ENCODE measurements around the gene GFI1B. TPM values are rescaled to one million over a fixed set of nuclear protein-coding genes. Genes with fewer than 3 reads are reported as not detected.

The GFI1B gene
- total and polyA plus RNA-seq, 4 donors = 0.30 to 1.1 (median 0.46) TPM

- peaks cover 25% of the 10 kb centered on the region for H3K4me1 ChIP-seq (ENCODE audit: control insufficient read depth, insufficient read depth, low read length)
- 41% methylated on average over 5 of the region's 5 CpGs for WGBS (ENCODE audit: insufficient coverage)
- H3K4me3 ChIP-seq (ENCODE audit: low read depth, low read length) = no peak overlapping the region
Observed at GRCh38 chr9:133027134-133027533, 48.6 kb downstream of the GFI1B start.

GRCh38 chr9:133028221-133028620 is 49.7 kb downstream of the GFI1B start:
- no peak overlapping the region for H3K4me3 ChIP-seq (ENCODE audit: low read depth, low read length)
- no peak for DNase-seq (ENCODE audit: low read depth in 4 of 6, low spot score in 6 of 6)
- 62% methylated on average over 3 of the region's 3 CpGs for WGBS (ENCODE audit: insufficient coverage)
- H3K4me1 ChIP-seq (ENCODE audit: control insufficient read depth, insufficient read depth, low read length) = peaks cover 24% of the 10 kb centered on the region
- H3K27ac ChIP-seq (ENCODE audit: low read depth, low read length) = no peak overlapping the region
- H3K9me3 ChIP-seq (ENCODE audit: control insufficient read depth, insufficient read depth, low read length) = no peaks in the 10 kb centered on the region
- no peaks in the 10 kb centered on the region for H3K27me3 ChIP-seq (ENCODE audit: control insufficient read depth, insufficient read depth, low read length)
- no peaks in the 10 kb centered on the region for H3K36me3 ChIP-seq (ENCODE audit: control insufficient read depth, insufficient read depth, low read length)

More at GRCh38 chr9:133027134-133027533, 48.6 kb downstream of the GFI1B start:
- no peak overlapping the region for H3K27ac ChIP-seq (ENCODE audit: low read depth, low read length)
- H3K36me3 ChIP-seq (ENCODE audit: control insufficient read depth, insufficient read depth, low read length) = no peaks in the 10 kb centered on the region
- no peaks in the 10 kb centered on the region for H3K9me3 ChIP-seq (ENCODE audit: control insufficient read depth, insufficient read depth, low read length)
- no peaks in the 10 kb centered on the region for H3K27me3 ChIP-seq (ENCODE audit: control insufficient read depth, insufficient read depth, low read length)
- DNase-seq (ENCODE audit: low read depth in 4 of 6, low spot score in 6 of 6) = no peak

- Histone ChIP-seq H3K4me1 (ENCODE audit: control insufficient read depth, insufficient read depth, low read length) (peaks cover 24% of the 10 kb centered on the region), H3K27me3 (ENCODE audit: control insufficient read depth, insufficient read depth, low read length) (no peaks in the 10 kb centered on the region), H3K9me3 (ENCODE audit: control insufficient read depth, insufficient read depth, low read length) (no peaks in the 10 kb centered on the region), H3K27ac (ENCODE audit: low read depth, low read length) (peak overlapping the region; percentile 78), H3K36me3 (ENCODE audit: control insufficient read depth, insufficient read depth, low read length) (peaks cover 5% of the 10 kb centered on the region), H3K4me3 (ENCODE audit: low read depth, low read length) (peak overlapping the region; percentile 93)
- DNase-seq (ENCODE audit: low read depth in 4 of 6, low spot score in 6 of 6) = no peak
- 0% methylated on average over 28 of the region's 28 CpGs for WGBS (ENCODE audit: insufficient coverage)
Observed at GRCh38 chr9:133029994-133030316, 51.5 kb downstream of the GFI1B start.

GRCh38 chr9:133030317-133031129 is 52.0 kb downstream of the GFI1B start, which contains the start of gene GTF3C5:
Gene GTF3C5 (plus strand): TSS chr9:133030997. CDS start chr9:133031012, 15 bp downstream.
- H3K27me3 ChIP-seq (ENCODE audit: control insufficient read depth, insufficient read depth, low read length) = no peaks in the 10 kb centered on the region
- peak within 1 kb of the TSS; percentile 93 for H3K4me3 ChIP-seq (ENCODE audit: low read depth, low read length)
- 0% methylated on average over 61 of the region's 63 CpGs for WGBS (ENCODE audit: insufficient coverage)
- H3K9me3 ChIP-seq (ENCODE audit: control insufficient read depth, insufficient read depth, low read length) = no peaks in the 10 kb centered on the region
- peak; percentile 95 to 100 (median 98) for DNase-seq (ENCODE audit: low read depth in 4 of 6, low spot score in 6 of 6)
- peaks cover 5% of the 10 kb centered on the region for H3K36me3 ChIP-seq (ENCODE audit: control insufficient read depth, insufficient read depth, low read length)
- H3K27ac ChIP-seq (ENCODE audit: low read depth, low read length) = peak within 1 kb of the TSS; percentile 97
- H3K4me1 ChIP-seq (ENCODE audit: control insufficient read depth, insufficient read depth, low read length) = peaks cover 24% of the 10 kb centered on the region

GRCh38 chr9:133031130-133031422 is 52.6 kb downstream of the GFI1B start:
- H3K27ac ChIP-seq (ENCODE audit: low read depth, low read length) = peak overlapping the region; percentile 97
- no peaks in the 10 kb centered on the region for H3K9me3 ChIP-seq (ENCODE audit: control insufficient read depth, insufficient read depth, low read length)
- peaks cover 5% of the 10 kb centered on the region for H3K36me3 ChIP-seq (ENCODE audit: control insufficient read depth, insufficient read depth, low read length)
- no peaks in the 10 kb centered on the region for H3K27me3 ChIP-seq (ENCODE audit: control insufficient read depth, insufficient read depth, low read length)
- peaks cover 24% of the 10 kb centered on the region for H3K4me1 ChIP-seq (ENCODE audit: control insufficient read depth, insufficient read depth, low read length)
- DNase-seq (ENCODE audit: low read depth in 4 of 6, low spot score in 6 of 6) = no peak
- WGBS (ENCODE audit: insufficient coverage) = 1% methylated on average over 16 of the region's 16 CpGs
- H3K4me3 ChIP-seq (ENCODE audit: low read depth, low read length) = peak overlapping the region; percentile 93

GRCh38 chr9:133031496-133031911 is 53.0 kb downstream of the GFI1B start:
- Histone ChIP-seq H3K4me3 (ENCODE audit: low read depth, low read length) (peak overlapping the region; percentile 93), H3K4me1 (ENCODE audit: control insufficient read depth, insufficient read depth, low read length) (peaks cover 24% of the 10 kb centered on the region), H3K9me3 (ENCODE audit: control insufficient read depth, insufficient read depth, low read length) (no peaks in the 10 kb centered on the region), H3K36me3 (ENCODE audit: control insufficient read depth, insufficient read depth, low read length) (peaks cover 5% of the 10 kb centered on the region), H3K27ac (ENCODE audit: low read depth, low read length) (peak overlapping the region; percentile 97), H3K27me3 (ENCODE audit: control insufficient read depth, insufficient read depth, low read length) (no peaks in the 10 kb centered on the region)
- peak in 1 of 6 donors; percentile 12 for DNase-seq (ENCODE audit: low read depth in 4 of 6, low spot score in 6 of 6)
- whole genome bisulfite sequencing (ENCODE audit: insufficient coverage) = 74% methylated on average over 6 of the region's 10 CpGs

GRCh38 chr9:133032171-133032570 is 53.7 kb downstream of the GFI1B start:
- Histone ChIP-seq H3K4me3 (ENCODE audit: low read depth, low read length) (no peak overlapping the region), H3K9me3 (ENCODE audit: control insufficient read depth, insufficient read depth, low read length) (no peaks in the 10 kb centered on the region), H3K36me3 (ENCODE audit: control insufficient read depth, insufficient read depth, low read length) (peaks cover 5% of the 10 kb centered on the region), H3K27ac (ENCODE audit: low read depth, low read length) (no peak overlapping the region), H3K27me3 (ENCODE audit: control insufficient read depth, insufficient read depth, low read length) (no peaks in the 10 kb centered on the region), H3K4me1 (ENCODE audit: control insufficient read depth, insufficient read depth, low read length) (peaks cover 24% of the 10 kb centered on the region)
- no peak for DNase-seq (ENCODE audit: low read depth in 4 of 6, low spot score in 6 of 6)
- WGBS (ENCODE audit: insufficient coverage) = 87% methylated on average over 3 of the region's 10 CpGs

GRCh38 chr9:133035669-133036068 is 57.2 kb downstream of the GFI1B start:
- Histone ChIP-seq H3K4me3 (ENCODE audit: low read depth, low read length) (no peak overlapping the region), H3K9me3 (ENCODE audit: control insufficient read depth, insufficient read depth, low read length) (no peaks in the 10 kb centered on the region), H3K4me1 (ENCODE audit: control insufficient read depth, insufficient read depth, low read length) (peaks cover 12% of the 10 kb centered on the region), H3K27me3 (ENCODE audit: control insufficient read depth, insufficient read depth, low read length) (no peaks in the 10 kb centered on the region), H3K36me3 (ENCODE audit: control insufficient read depth, insufficient read depth, low read length) (peaks cover 9% of the 10 kb centered on the region), H3K27ac (ENCODE audit: low read depth, low read length) (no peak overlapping the region)
- 94% methylated on average over 4 of the region's 6 CpGs for WGBS (ENCODE audit: insufficient coverage)
- no peak for DNase-seq (ENCODE audit: low read depth in 4 of 6, low spot score in 6 of 6)

- no peak for DNase-seq (ENCODE audit: low read depth in 4 of 6, low spot score in 6 of 6)
- no peaks in the 10 kb centered on the region for H3K9me3 ChIP-seq (ENCODE audit: control insufficient read depth, insufficient read depth, low read length)
- H3K4me3 ChIP-seq (ENCODE audit: low read depth, low read length) = no peak overlapping the region
- no peak overlapping the region for H3K27ac ChIP-seq (ENCODE audit: low read depth, low read length)
- H3K4me1 ChIP-seq (ENCODE audit: control insufficient read depth, insufficient read depth, low read length) = no peaks in the 10 kb centered on the region
- peaks cover 22% of the 10 kb centered on the region for H3K36me3 ChIP-seq (ENCODE audit: control insufficient read depth, insufficient read depth, low read length)
- 85% methylated on average over 19 of the region's 25 CpGs for WGBS (ENCODE audit: insufficient coverage)
- no peaks in the 10 kb centered on the region for H3K27me3 ChIP-seq (ENCODE audit: control insufficient read depth, insufficient read depth, low read length)
Observed at GRCh38 chr9:133037775-133038515, 59.5 kb downstream of the GFI1B start.
